Panc1 (cell line): ENCODE measurements around the gene PCDHB11. TPM values are rescaled to one million over a fixed set of nuclear protein-coding genes. Genes with fewer than 3 reads are reported as not detected.
"Not testable (repeated sequence)": the region's sequence is repeated elsewhere in the genome, so short reads cannot be mapped to it uniquely, and the experiment has no call there.

Experiments
- ATAC-seq: fragments of 200-7000 bp; cut with Tn5 transposase; 2 replicates; pipeline ENCODE4 v1.9.1; 2020; ENCODE audit warnings: mild to moderate bottlenecking, moderate library complexity
- BruUV-seq: library from RNA; stranded (reverse); fragments of 400-500 nt; replicated peaks from 2 replicates; lab custom pipeline; 2021; lab: Mats Ljungman, UMichigan
- CTCF ChIA-PET: fragments of 300-600 bp; sonication (Branson Sonifier 250); formaldehyde crosslinking; loops from one replicate; lab custom pipeline; 2022; ENCODE audit warnings: antibody characterized with exemption; lab: Charles Lee
- POLR2A ChIA-PET: fragments of 300-600 bp; sonication (Branson Sonifier 250); formaldehyde crosslinking; loops from one replicate; lab custom pipeline; 2022; ENCODE audit warnings: antibody characterized with exemption; lab: Charles Lee
- DNase-seq: peaks from one replicate; pipeline ENCODE4 v3.0.0-alpha.2; 2010; ENCODE audit warnings: low read depth, low spot score
- H3K27ac ChIP-seq: 2 replicates; pipeline ENCODE4 v1.5.1; 2011; ENCODE audit warnings: mild to moderate bottlenecking, low read length, inconsistent platforms
- H3K27me3 ChIP-seq: fragments of 200-500 bp; sonication (Bioruptor generic); 2 replicates; pipeline ENCODE4 v1.6.0; 2014; ENCODE audit warnings: low read length, inconsistent platforms; ENCODE audit not compliant: control insufficient read depth, insufficient read depth
- H3K36me3 ChIP-seq: fragments of 200-500 bp; sonication (Bioruptor generic); 2 replicates; pipeline ENCODE4 v1.5.1; 2014; ENCODE audit warnings: inconsistent platforms, mild to moderate bottlenecking, low read length, moderate library complexity; ENCODE audit not compliant: control insufficient read depth, insufficient read depth
- H3K4me1 ChIP-seq: 2 replicates; pipeline ENCODE4 v1.5.1; 2011; ENCODE audit warnings: inconsistent platforms, mild to moderate bottlenecking, low read length, moderate library complexity; ENCODE audit not compliant: control insufficient read depth, insufficient read depth
- H3K4me3 ChIP-seq, 2 experiments: 2 replicates each; pipeline ENCODE4 v1.5.1; 2011 to 2012; ENCODE audit warnings: low read depth in 2 of 2, low read length in 2 of 2, mild to moderate bottlenecking in 2 of 2, inconsistent platforms in 1 of 2, moderate library complexity in 1 of 2
- H3K9me3 ChIP-seq: fragments of 200-500 bp; sonication (Bioruptor generic); 2 replicates; pipeline ENCODE4 v1.5.1; 2014; ENCODE audit warnings: low read depth, mild to moderate bottlenecking, inconsistent platforms, low read length, moderate library complexity; ENCODE audit not compliant: control insufficient read depth, insufficient read depth
- CTCF ChIP-seq: fragments of 450-650 bp; IDR thresholded peaks from 2 replicates; pipeline ENCODE4 v1.5.1; 2017; ENCODE audit warnings: mild to moderate bottlenecking
- POLR2AphosphoS5 ChIP-seq: IDR thresholded peaks from 2 replicates; pipeline ENCODE4 v1.6.1; 2012; ENCODE audit warnings: mild to moderate bottlenecking, low read depth, low read length, moderate library complexity
- REST ChIP-seq, 2 experiments: IDR thresholded peaks; 2 replicates each; pipeline ENCODE4 v1.6.1; 2011 to 2012; ENCODE audit warnings: low read depth in 2 of 2, control low read depth in 1 of 2, low read length in 1 of 2, mild to moderate bottlenecking in 1 of 2, moderate library complexity in 1 of 2; ENCODE audit not compliant: insufficient read depth in 1 of 2
- SIN3A ChIP-seq: IDR thresholded peaks from 2 replicates; pipeline ENCODE4 v1.6.1; 2012; ENCODE audit warnings: low read depth, mild to moderate bottlenecking, low read length, moderate library complexity, borderline replicate concordance; ENCODE audit not compliant: insufficient read depth
- TCF7L2 ChIP-seq: IDR thresholded peaks from 2 replicates; pipeline ENCODE4 v1.6.1; 2011; ENCODE audit warnings: mild to moderate bottlenecking, low read depth, low read length, inconsistent platforms
- in situ Hi-C: cut with HindIII; loops from 2 replicates; pipeline ENCODE4 v1.10.0; 2016; ENCODE audit warnings: low sequenced_read_pairs, low pct_unique_long_range_greater_than_20kb
- intact Hi-C: fragments of 100-400 bp; cut with micrococcal nuclease; formaldehyde crosslinking; loops from one replicate; pipeline ENCODE4 v1.10.0; 2022; ENCODE audit not compliant: unreplicated experiment
- total RNA-seq: library from RNA; stranded (reverse); gene quantifications from one replicate; pipeline ENCODE4 v1.2.1, GENCODE V29; 2021; ENCODE audit not compliant: unreplicated experiment

Gene PCDHB11
- total RNA-seq, 1 experiment from 2014 or later = 1.6 TPM

GRCh38 chr5:141172381-141173204 lies 26.8 kb upstream of the PCDHB11 start, which contains the start of gene PCDHB7:
Gene PCDHB7 (plus strand): TSS chr5:141172644. CDS start chr5:141172836, 192 bp downstream.
- ChIA-PET POLR2A (no interaction called here), CTCF (interaction anchor here (1.2 kb wide), 1 partner anchor 78 kb away, joined by 6 read pairs; the partner anchor contains the start of gene PCDHB2)
- no TSS peak for BruUV-seq
- Histone ChIP-seq H3K4me3 (0 out of 4 replicates have a peak within 1 kb of the TSS, but pooled peaks of 1 of the 2 experiments have one; percentile 12), H3K4me1 (peaks cover 7% of the 10 kb centered on the region), H3K9me3 (no peaks in the 10 kb centered on the region), H3K27me3 (peaks cover 24% of the 10 kb centered on the region), H3K27ac (no peak within 1 kb of the TSS), H3K36me3 (no peaks in the 10 kb centered on the region)
- no peak for TF ChIP-seq TCF7L2
- TF ChIP-seq CTCF = peak; percentile 73
- in situ Hi-C loops (no loop called here), intact Hi-C loops (no loop called here)
- DNase-seq = no peak
- ATAC-seq = no peak

- intact Hi-C loops (loop anchor here (5.0 kb wide), 1 partner anchor 82 kb away; the partner anchor contains the start of gene PCDHB2), in situ Hi-C loops (loop anchor here (25.0 kb wide), 2 partner anchors 87 to 163 kb away; partner anchors contain the start of genes PCDHB2, PCDHGA1, PCDHGA2 and PCDHGA3)
- H3K27ac ChIP-seq, H3K4me3 ChIP-seq, H3K9me3 ChIP-seq, H3K36me3 ChIP-seq, CTCF ChIA-PET, BruUV-seq, POLR2A ChIA-PET, DNase-seq, H3K4me1 ChIP-seq, ATAC-seq: not testable (repeated sequence)
- peaks cover 24% of the 10 kb centered on the region for H3K27me3 ChIP-seq
Observed at GRCh38 chr5:141174291-141175104, 24.9 kb upstream of the PCDHB11 start.

- Histone ChIP-seq H3K4me1 (peaks cover 7% of the 10 kb centered on the region), H3K27ac (no peak overlapping the region), H3K9me3 (no peaks in the 10 kb centered on the region), H3K36me3 (no peaks in the 10 kb centered on the region), H3K27me3 (peaks cover 24% of the 10 kb centered on the region), H3K4me3 (no peak overlapping the region)
- no peak for DNase-seq
- intact Hi-C loops (loop anchor here (5.0 kb wide), 1 partner anchor 84 kb away; the partner anchor contains the start of gene PCDHB2), in situ Hi-C loops (loop anchor here (25.0 kb wide), 2 partner anchors 89 to 161 kb away; partner anchors contain the start of genes PCDHB2, PCDHGA1, PCDHGA2 and PCDHGA3)
- ChIA-PET POLR2A (no interaction called here), CTCF (no interaction called here)
- no peak for ATAC-seq
- BruUV-seq = no TSS peak
- TF ChIP-seq TCF7L2 (no peak), REST (IDR thresholded peaks at IDR 0.05; ENCODE audit: insufficient read depth in 1 of 2, low read depth in 2 of 2, low read length in 1 of 2) (no peak), POLR2AphosphoS5 (no peak), CTCF (no peak), SIN3A (no peak)
Observed at GRCh38 chr5:141175933-141176332, 23.5 kb upstream of the PCDHB11 start.
